Stimulated activated naive CD4-positive, alpha-beta T cell (primary cell): ENCODE results near the gene ARL13A.
"Not testable (repeated sequence)": the region's sequence is repeated elsewhere in the genome, so short reads cannot be mapped to it uniquely, and the experiment has no call there.

Experiments
- DNase-seq, 6 experiments: peaks; one replicate each; lab custom pipeline; 2025; lab: John Stamatoyannopoulos, UW

The ARL13A gene

GRCh38 chrX:100990139-100990538 is 20.6 kb downstream of the ARL13A start:
- DNase-seq, result no peak

- no peak for DNase-seq
Observed at GRCh38 chrX:100994352-100995281, 25.1 kb downstream of the ARL13A start.

GRCh38 chrX:100995469-100995868 is 26.0 kb downstream of the ARL13A start:
- DNase-seq, result no peak

- DNase-seq, result no peak
Observed at GRCh38 chrX:100999451-100999850, 29.9 kb downstream of the ARL13A start.

GRCh38 chrX:101009090-101009489 is 39.6 kb downstream of the ARL13A start:
- DNase-seq, result no peak

GRCh38 chrX:101012031-101012430 is 42.5 kb downstream of the ARL13A start:
- not testable (repeated sequence) for DNase-seq

- no peak for DNase-seq
Observed at GRCh38 chrX:101022020-101022419, 52.5 kb downstream of the ARL13A start.

GRCh38 chrX:101025126-101025525 is 55.6 kb downstream of the ARL13A start:
- no peak for DNase-seq

- no peak for DNase-seq
Observed at GRCh38 chrX:101028562-101028961, 59.1 kb downstream of the ARL13A start.

GRCh38 chrX:101029665-101030064 is 60.2 kb downstream of the ARL13A start:
- no peak for DNase-seq

- DNase-seq, result no peak
Observed at GRCh38 chrX:101037231-101037630, 67.7 kb downstream of the ARL13A start.

GRCh38 chrX:101040197-101040596 is 70.7 kb downstream of the ARL13A start:
- DNase-seq, result no peak
